ENCODE measurements around the gene GHITM. TPM values are rescaled to one million over a fixed set of nuclear protein-coding genes. Genes with fewer than 3 reads are reported as not detected.
"Not testable (repeated sequence)": the region's sequence is repeated elsewhere in the genome, so short reads cannot be mapped to it uniquely, and the experiment has no call there.

Gene GHITM
- polyA plus RNA-seq, 3 donors = 91.4 to 363 (median 312) TPM

GRCh38 chr10:84166620-84167288 lies 27.4 kb downstream of the GHITM start:
- H4K20me1 ChIP-seq (ENCODE audit: insufficient read depth, low read length) = no peaks in the 10 kb centered on the region
- peaks cover 5 to 22% (median 8%) of the 10 kb centered on the region in 7 donors for H3K9me3 Mint-ChIP-seq
- peaks cover 5 to 12% (median 7%) of the 10 kb centered on the region in 3 donors for H3K27me3 Mint-ChIP-seq (ENCODE audit: low read depth in 3 of 3)
- no peak overlapping the region for H3K27ac ChIP-seq (ENCODE audit: low read depth in 1 of 2, low read length in 2 of 2)
- H3K4me3 Mint-ChIP-seq = no peak overlapping the region
- H3K4me2 ChIP-seq (replicated peaks; ENCODE audit: extremely low read depth, low read length, poor library complexity, severe bottlenecking) = no peak overlapping the region
- H3K36me3 ChIP-seq (replicated peaks in 1 of 2; ENCODE audit: control insufficient read depth in 1 of 2, insufficient read depth in 2 of 2, low read length in 2 of 2) = no peaks in the 10 kb centered on the region
- peaks cover 0 to 5% of the 10 kb centered on the region in 2 donors for H3K9me3 ChIP-seq (replicated peaks in 1 of 2; ENCODE audit: control insufficient read depth in 1 of 2, insufficient read depth in 1 of 2, low read length in 2 of 2)
- H3K4me3 ChIP-seq (replicated peaks in 1 of 3; ENCODE audit: low read depth in 2 of 3, low read length in 3 of 3) = no peak overlapping the region
- WGBS (ENCODE audit: insufficient coverage) = 100% methylated on average over 3 of the region's 4 CpGs
- no peak for DNase-seq
- no peaks in the 10 kb centered on the region for H3K79me2 ChIP-seq (ENCODE audit: insufficient read depth, low read length)
- no peak overlapping the region for H3K9ac ChIP-seq (ENCODE audit: insufficient read depth, low read length, poor library complexity, severe bottlenecking)
- no peak overlapping the region for H2AFZ ChIP-seq (ENCODE audit: insufficient read depth, low read depth, low read length, poor library complexity, severe bottlenecking)
- peaks cover 0 to 8% of the 10 kb centered on the region in 2 donors for H3K27me3 ChIP-seq (ENCODE audit: control insufficient read depth in 2 of 2, insufficient read depth in 2 of 2, low read length in 2 of 2)
- H3K27ac Mint-ChIP-seq = peak overlapping the region in 2 of 7 donors; percentile 42 to 53
- no peak for TF ChIP-seq CTCF (IDR thresholded peaks at IDR 0.05)
- no peaks in the 10 kb centered on the region for H3K4me1 ChIP-seq (ENCODE audit: control insufficient read depth in 1 of 2, insufficient read depth in 2 of 2, low read length in 2 of 2)
- H3K4me1 Mint-ChIP-seq = no peaks in the 10 kb centered on the region
- no peaks in the 10 kb centered on the region for H3K36me3 Mint-ChIP-seq
- intact Hi-C loops (cut with micrococcal nuclease) = no loop called here

GRCh38 chr10:84167289-84167653 lies 28.0 kb downstream of the GHITM start:
- H3K9ac ChIP-seq (ENCODE audit: insufficient read depth, low read length, poor library complexity, severe bottlenecking); H3K27ac ChIP-seq (ENCODE audit: low read depth in 1 of 2, low read length in 2 of 2); H3K79me2 ChIP-seq (ENCODE audit: insufficient read depth, low read length); H4K20me1 ChIP-seq (ENCODE audit: insufficient read depth, low read length); H3K4me1 ChIP-seq (ENCODE audit: control insufficient read depth in 1 of 2, insufficient read depth in 2 of 2, low read length in 2 of 2); H3K4me3 Mint-ChIP-seq; H3K27ac Mint-ChIP-seq; H2AFZ ChIP-seq (ENCODE audit: insufficient read depth, low read depth, low read length, poor library complexity, severe bottlenecking); H3K27me3 ChIP-seq (ENCODE audit: control insufficient read depth in 2 of 2, insufficient read depth in 2 of 2, low read length in 2 of 2); H3K9me3 ChIP-seq (replicated peaks in 1 of 2; ENCODE audit: control insufficient read depth in 1 of 2, insufficient read depth in 1 of 2, low read length in 2 of 2); DNase-seq; H3K36me3 Mint-ChIP-seq; H3K4me1 Mint-ChIP-seq; H3K4me2 ChIP-seq (replicated peaks; ENCODE audit: extremely low read depth, low read length, poor library complexity, severe bottlenecking); H3K36me3 ChIP-seq (replicated peaks in 1 of 2; ENCODE audit: control insufficient read depth in 1 of 2, insufficient read depth in 2 of 2, low read length in 2 of 2); intact Hi-C loops (cut with micrococcal nuclease); H3K4me3 ChIP-seq (replicated peaks in 1 of 3; ENCODE audit: low read depth in 2 of 3, low read length in 3 of 3): not testable (repeated sequence)
- Mint-ChIP-seq H3K27me3 (ENCODE audit: low read depth in 3 of 3) (peaks cover 5 to 12% (median 7%) of the 10 kb centered on the region in 3 donors), H3K9me3 (peaks cover 5 to 22% (median 8%) of the 10 kb centered on the region in 7 donors)
- no CpG with 5 or more reads among the region's 2 CpGs for WGBS (ENCODE audit: insufficient coverage)

GRCh38 chr10:84168382-84168781 lies 29.1 kb downstream of the GHITM start:
- H3K79me2 ChIP-seq (ENCODE audit: insufficient read depth, low read length); H3K9ac ChIP-seq (ENCODE audit: insufficient read depth, low read length, poor library complexity, severe bottlenecking); H3K27ac ChIP-seq (ENCODE audit: low read depth in 1 of 2, low read length in 2 of 2); H4K20me1 ChIP-seq (ENCODE audit: insufficient read depth, low read length); H3K36me3 ChIP-seq (replicated peaks in 1 of 2; ENCODE audit: control insufficient read depth in 1 of 2, insufficient read depth in 2 of 2, low read length in 2 of 2); DNase-seq; intact Hi-C loops (cut with micrococcal nuclease); H3K4me2 ChIP-seq (replicated peaks; ENCODE audit: extremely low read depth, low read length, poor library complexity, severe bottlenecking); H3K9me3 ChIP-seq (replicated peaks in 1 of 2; ENCODE audit: control insufficient read depth in 1 of 2, insufficient read depth in 1 of 2, low read length in 2 of 2); H3K4me1 Mint-ChIP-seq; H2AFZ ChIP-seq (ENCODE audit: insufficient read depth, low read depth, low read length, poor library complexity, severe bottlenecking); H3K27me3 Mint-ChIP-seq (ENCODE audit: low read depth in 3 of 3); H3K36me3 Mint-ChIP-seq; H3K4me1 ChIP-seq (ENCODE audit: control insufficient read depth in 1 of 2, insufficient read depth in 2 of 2, low read length in 2 of 2); H3K27ac Mint-ChIP-seq; H3K4me3 Mint-ChIP-seq; H3K4me3 ChIP-seq (replicated peaks in 1 of 3; ENCODE audit: low read depth in 2 of 3, low read length in 3 of 3); H3K27me3 ChIP-seq (ENCODE audit: control insufficient read depth in 2 of 2, insufficient read depth in 2 of 2, low read length in 2 of 2): not testable (repeated sequence)
- 91% methylated on average over 6 of the region's 10 CpGs for WGBS (ENCODE audit: insufficient coverage)
- peaks cover 5 to 22% (median 8%) of the 10 kb centered on the region in 7 donors for H3K9me3 Mint-ChIP-seq

GRCh38 chr10:84171237-84171636 lies 31.9 kb downstream of the GHITM start:
- H3K27ac ChIP-seq (ENCODE audit: low read depth in 1 of 2, low read length in 2 of 2); H4K20me1 ChIP-seq (ENCODE audit: insufficient read depth, low read length); H3K36me3 ChIP-seq (replicated peaks in 1 of 2; ENCODE audit: control insufficient read depth in 1 of 2, insufficient read depth in 2 of 2, low read length in 2 of 2); H3K27me3 ChIP-seq (ENCODE audit: control insufficient read depth in 2 of 2, insufficient read depth in 2 of 2, low read length in 2 of 2); H3K4me3 Mint-ChIP-seq; H3K27ac Mint-ChIP-seq; H3K4me1 ChIP-seq (ENCODE audit: control insufficient read depth in 1 of 2, insufficient read depth in 2 of 2, low read length in 2 of 2); DNase-seq; H3K9ac ChIP-seq (ENCODE audit: insufficient read depth, low read length, poor library complexity, severe bottlenecking); H3K27me3 Mint-ChIP-seq (ENCODE audit: low read depth in 3 of 3); H3K79me2 ChIP-seq (ENCODE audit: insufficient read depth, low read length); H3K4me2 ChIP-seq (replicated peaks; ENCODE audit: extremely low read depth, low read length, poor library complexity, severe bottlenecking); intact Hi-C loops (cut with micrococcal nuclease); H3K4me1 Mint-ChIP-seq; H3K36me3 Mint-ChIP-seq; H3K9me3 ChIP-seq (replicated peaks in 1 of 2; ENCODE audit: control insufficient read depth in 1 of 2, insufficient read depth in 1 of 2, low read length in 2 of 2); H3K4me3 ChIP-seq (replicated peaks in 1 of 3; ENCODE audit: low read depth in 2 of 3, low read length in 3 of 3); H2AFZ ChIP-seq (ENCODE audit: insufficient read depth, low read depth, low read length, poor library complexity, severe bottlenecking): not testable (repeated sequence)
- peaks cover 5 to 21% (median 8%) of the 10 kb centered on the region in 7 donors for H3K9me3 Mint-ChIP-seq
- WGBS (ENCODE audit: insufficient coverage) = 100% methylated on average over 1 of the region's 2 CpGs
